ENCODE data around the gene RPL22. TPM values are rescaled to one million over a fixed set of nuclear protein-coding genes. Genes with fewer than 3 reads are reported as not detected.

RPL22 gene
- total and polyA plus RNA-seq, 2 of the 13 experiments (the other 11 are each of a cell fraction or from before 2014, with no cell fraction given): 214 to 545 TPM

GRCh38 chr1:6163973-6164617, 35.3 kb downstream of the RPL22 start:
- no peak overlapping the region for H3K27ac ChIP-seq (ENCODE audit: extremely low read length, insufficient read depth, low read length)
- FAIRE-seq (no peak), ATAC-seq (no peak), DNase-seq (ENCODE audit: low spot score) (no peak)
- no peaks in the 10 kb centered on the region for H3K9me3 ChIP-seq (ENCODE audit: low read length)
- H3K36me3 ChIP-seq (replicated peaks in 1 of 2; ENCODE audit: control insufficient read depth in 1 of 2, insufficient read depth in 2 of 2, low read length in 2 of 2): no peaks in the 10 kb centered on the region
- H3K4me3 ChIP-seq (replicated peaks in 1 of 3; ENCODE audit: insufficient read depth in 1 of 3, low read depth in 2 of 3, low read length in 3 of 3): no peak overlapping the region
- peaks cover 13% of the 10 kb centered on the region; the same call in 1 of the 2 replicates for H4K20me1 ChIP-seq (ENCODE audit: insufficient read depth, low read length)
- POLR2A ChIA-PET: no interaction called here
- intact Hi-C loops (cut with micrococcal nuclease; ENCODE audit: unreplicated experiment): no loop called here
- H3K9ac ChIP-seq (ENCODE audit: insufficient read depth, low read depth, low read length): no peak overlapping the region
- H2AFZ ChIP-seq (ENCODE audit: low read length): no peak overlapping the region
- in situ Hi-C loops (cut with HindIII; ENCODE audit: extremely low pct_ligation_motif_present, low pct_unique_long_range_greater_than_20kb): no loop called here
- CTCF ChIA-PET (ENCODE audit: low intra/inter-chr PET ratio, low total read pairs): no interaction called here
- H3K79me2 ChIP-seq (ENCODE audit: insufficient read depth, low read length): no peaks in the 10 kb centered on the region
- no peaks in the 10 kb centered on the region for H3K4me1 ChIP-seq (ENCODE audit: insufficient read depth, low read length)
- H3K27me3 ChIP-seq (ENCODE audit: control insufficient read depth in 1 of 2, insufficient read depth in 2 of 2, low read length in 2 of 2): peaks cover 24 to 89% of the 10 kb centered on the region in 2 experiments
- BruUV-seq (replicated peaks): no TSS peak
- WGBS (ENCODE audit: low lambda C conversion rate): 41% methylated on average over 17 of the region's 19 CpGs
- H3K4me2 ChIP-seq (ENCODE audit: low read depth, low read length): no peak overlapping the region
- TF ChIP-seq SNAI1 (CRISPR knock-in tag; IDR thresholded peaks at IDR 0.05; ENCODE audit: borderline replicate concordance): no peak
- no peak for TF ChIP-seq ZNF614 (CRISPR knock-in tag; IDR thresholded peaks at IDR 0.05; ENCODE audit: borderline replicate concordance)
- no peak for TF ChIP-seq MLX (CRISPR knock-in tag; IDR thresholded peaks at IDR 0.05)
- no peak for TF ChIP-seq ZBTB40 (IDR thresholded peaks at IDR 0.05)
- TF ChIP-seq ZBTB40 (CRISPR knock-in tag; IDR thresholded peaks at IDR 0.05): no peak
- TF ChIP-seq FOXP4 (CRISPR knock-in tag; IDR thresholded peaks at IDR 0.05): no peak
- TF ChIP-seq TBP (CRISPR knock-in tag; IDR thresholded peaks at IDR 0.05): no peak
- TF ChIP-seq IKZF5 (CRISPR knock-in tag; IDR thresholded peaks at IDR 0.05): no peak
- no peak for TF ChIP-seq ZNF30 (CRISPR knock-in tag; IDR thresholded peaks at IDR 0.05)
- TF ChIP-seq SRSF9 (IDR thresholded peaks at IDR 0.05; ENCODE audit: borderline replicate concordance, insufficient read depth, low read depth, low read length, poor library complexity, severe bottlenecking): no peak
